Measurements from ENCODE around the gene SLAMF9.
A peak's percentile ranks its signal among the peaks of the same experiment; 100 is the strongest.

Gene SLAMF9

GRCh38 chr1:159999204-159999603, 45.2 kb upstream of the SLAMF9 start:
- ATAC-seq: no peak
- no peak for TF ChIP-seq OSR1 (CRISPR knock-in tag; IDR thresholded peaks at IDR 0.05)
- no peak for TF ChIP-seq ZFP30 (CRISPR knock-in tag; IDR thresholded peaks at IDR 0.05)

GRCh38 chr1:159996653-159997052, 42.6 kb upstream of the SLAMF9 start:
- ATAC-seq: peak; percentile 95
- TF ChIP-seq GLIS3 (CRISPR knock-in tag; IDR thresholded peaks at IDR 0.05): no peak
- TF ChIP-seq POU6F1 (CRISPR knock-in tag; IDR thresholded peaks at IDR 0.05; ENCODE audit: borderline replicate concordance, low read depth): no peak; the same call in 1 of the 2 replicates
- no peak for TF ChIP-seq SNAI2 (CRISPR knock-in tag; IDR thresholded peaks at IDR 0.05)
- no peak for TF ChIP-seq ESRRG (CRISPR knock-in tag; IDR thresholded peaks at IDR 0.05)
- peak; percentile 78; the same call in 1 of the 2 replicates for TF ChIP-seq OSR1 (CRISPR knock-in tag; IDR thresholded peaks at IDR 0.05)
- TF ChIP-seq ZC3H10 (CRISPR knock-in tag; IDR thresholded peaks at IDR 0.05): 0 out of 2 replicates have a peak, but pooled peaks have one; percentile 17

GRCh38 chr1:159994896-159995295, 40.9 kb upstream of the SLAMF9 start:
- ATAC-seq: no peak
- TF ChIP-seq POU6F1 (CRISPR knock-in tag; IDR thresholded peaks at IDR 0.05; ENCODE audit: borderline replicate concordance, low read depth): no peak
- TF ChIP-seq TOX (CRISPR knock-in tag; IDR thresholded peaks at IDR 0.05; ENCODE audit: borderline replicate concordance): no peak
- no peak for TF ChIP-seq SNAI2 (CRISPR knock-in tag; IDR thresholded peaks at IDR 0.05)
- TF ChIP-seq ARNTL (CRISPR knock-in tag; IDR thresholded peaks at IDR 0.05; ENCODE audit: borderline replicate concordance, low read depth): no peak
- no peak for TF ChIP-seq ESRRG (CRISPR knock-in tag; IDR thresholded peaks at IDR 0.05)
- no peak for TF ChIP-seq GLIS3 (CRISPR knock-in tag; IDR thresholded peaks at IDR 0.05)
- TF ChIP-seq PPARA (CRISPR knock-in tag; IDR thresholded peaks at IDR 0.05; ENCODE audit: borderline replicate concordance): no peak
- no peak for TF ChIP-seq OSR1 (CRISPR knock-in tag; IDR thresholded peaks at IDR 0.05)
- no peak for TF ChIP-seq ISL1 (CRISPR knock-in tag; IDR thresholded peaks at IDR 0.05)
- no peak for TF ChIP-seq ZFP3 (CRISPR knock-in tag; IDR thresholded peaks at IDR 0.05)
- TF ChIP-seq ZFP30 (CRISPR knock-in tag; IDR thresholded peaks at IDR 0.05): no peak
- no peak for TF ChIP-seq RARB (CRISPR knock-in tag; IDR thresholded peaks at IDR 0.05)
- TF ChIP-seq CREB5 (CRISPR knock-in tag; IDR thresholded peaks at IDR 0.05; ENCODE audit: low read depth): no peak

GRCh38 chr1:159993911-159994310, 39.9 kb upstream of the SLAMF9 start:
- no peak for TF ChIP-seq GLIS3 (CRISPR knock-in tag; IDR thresholded peaks at IDR 0.05)
- TF ChIP-seq RARB (CRISPR knock-in tag; IDR thresholded peaks at IDR 0.05): no peak
- no peak for TF ChIP-seq SNAI2 (CRISPR knock-in tag; IDR thresholded peaks at IDR 0.05)
- no peak for TF ChIP-seq CSDC2 (CRISPR knock-in tag; IDR thresholded peaks at IDR 0.05)
- TF ChIP-seq OSR1 (CRISPR knock-in tag; IDR thresholded peaks at IDR 0.05): no peak
- TF ChIP-seq BACH2 (CRISPR knock-in tag; IDR thresholded peaks at IDR 0.05; ENCODE audit: borderline replicate concordance): no peak
- no peak for TF ChIP-seq ZC3H10 (CRISPR knock-in tag; IDR thresholded peaks at IDR 0.05)
- TF ChIP-seq TOX (CRISPR knock-in tag; IDR thresholded peaks at IDR 0.05; ENCODE audit: borderline replicate concordance): no peak
- no peak for TF ChIP-seq TCF4 (CRISPR knock-in tag; IDR thresholded peaks at IDR 0.05; ENCODE audit: borderline replicate concordance)
- no peak for ATAC-seq

- peak; percentile 58 for ATAC-seq
- no peak for TF ChIP-seq PATZ1 (CRISPR knock-in tag; IDR thresholded peaks at IDR 0.05; ENCODE audit: borderline replicate concordance)
- TF ChIP-seq BACH2 (CRISPR knock-in tag; IDR thresholded peaks at IDR 0.05; ENCODE audit: borderline replicate concordance): no peak
- TF ChIP-seq ISL1 (CRISPR knock-in tag; IDR thresholded peaks at IDR 0.05): no peak
- TF ChIP-seq ZNF8 (CRISPR knock-in tag; IDR thresholded peaks at IDR 0.05): no peak
Measured at GRCh38 chr1:159992161-159992560, 38.1 kb upstream of the SLAMF9 start.
